Measurements from ENCODE around the gene ZFYVE1. TPM values are rescaled to one million over a fixed set of nuclear protein-coding genes. Genes with fewer than 3 reads are reported as not detected.

The ZFYVE1 gene
- total and polyA plus RNA-seq, 2 experiments from 2014 or later: 15.6 to 18.3 TPM

DNA sequence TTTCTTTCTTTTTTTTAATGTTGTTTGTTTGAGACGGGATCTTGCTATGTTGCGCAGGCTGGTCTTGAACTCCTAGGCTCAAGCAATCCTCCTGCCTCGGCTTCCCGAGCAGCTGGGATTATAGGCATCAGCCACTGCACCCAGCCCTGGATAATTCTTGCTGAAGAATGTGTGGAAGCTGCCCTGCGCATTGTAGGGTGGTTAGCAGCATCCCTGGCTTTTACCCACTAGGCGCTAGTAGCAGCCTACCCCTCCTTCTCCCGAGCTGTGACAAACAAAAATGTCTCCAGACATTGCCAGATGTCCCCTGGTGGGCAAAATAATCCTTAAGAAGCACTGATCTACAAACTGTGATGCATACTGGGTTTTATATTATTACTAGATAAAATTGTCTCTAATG, 94.0 kb downstream of the ZFYVE1 start:
- 80 to 82% methylated on average over 7 of the region's 7 CpGs for WGBS, 2 experiments (ENCODE audit: low coverage in 1 of 2, low lambda C conversion rate in 2 of 2, missing lambda C conversion rate in 2 of 2)
- in situ Hi-C loops (cut with MboI): no loop called here
- H3K36me3 ChIP-seq (ENCODE audit: low read depth): no peaks in the 10 kb centered on the region
- no peaks in the 10 kb centered on the region for H3K4me1 ChIP-seq (ENCODE audit: insufficient read depth)
- no peak overlapping the region for H3K9ac ChIP-seq
- no peak for DNase-seq
- H3F3A ChIP-seq (ENCODE audit: insufficient read depth): no peaks in the 10 kb centered on the region
- H3K27me3 ChIP-seq (replicated peaks; ENCODE audit: insufficient read depth): no peaks in the 10 kb centered on the region
- H3K4me3 ChIP-seq: no peak overlapping the region
- no peak for TF ChIP-seq EZH2 (IDR thresholded peaks at IDR 0.05; ENCODE audit: insufficient read depth, poor library complexity, severe bottlenecking)
- no peak for TF ChIP-seq EZH2phosphoT487 (IDR thresholded peaks at IDR 0.05; ENCODE audit: insufficient read depth, low read depth)
- no peak overlapping the region for H2AFZ ChIP-seq
- H3K9me2 ChIP-seq (ENCODE audit: insufficient read depth): no peaks in the 10 kb centered on the region
- H4K20me1 ChIP-seq (ENCODE audit: insufficient read depth): no peaks in the 10 kb centered on the region
- H3K27ac ChIP-seq: no peak overlapping the region
- no peak overlapping the region for H3K4me2 ChIP-seq (ENCODE audit: unreplicated experiment)
- no peaks in the 10 kb centered on the region for H3K9me3 ChIP-seq (ENCODE audit: low read depth)
- H3K79me2 ChIP-seq (ENCODE audit: insufficient read depth): peaks cover 90% of the 10 kb centered on the region

DNA sequence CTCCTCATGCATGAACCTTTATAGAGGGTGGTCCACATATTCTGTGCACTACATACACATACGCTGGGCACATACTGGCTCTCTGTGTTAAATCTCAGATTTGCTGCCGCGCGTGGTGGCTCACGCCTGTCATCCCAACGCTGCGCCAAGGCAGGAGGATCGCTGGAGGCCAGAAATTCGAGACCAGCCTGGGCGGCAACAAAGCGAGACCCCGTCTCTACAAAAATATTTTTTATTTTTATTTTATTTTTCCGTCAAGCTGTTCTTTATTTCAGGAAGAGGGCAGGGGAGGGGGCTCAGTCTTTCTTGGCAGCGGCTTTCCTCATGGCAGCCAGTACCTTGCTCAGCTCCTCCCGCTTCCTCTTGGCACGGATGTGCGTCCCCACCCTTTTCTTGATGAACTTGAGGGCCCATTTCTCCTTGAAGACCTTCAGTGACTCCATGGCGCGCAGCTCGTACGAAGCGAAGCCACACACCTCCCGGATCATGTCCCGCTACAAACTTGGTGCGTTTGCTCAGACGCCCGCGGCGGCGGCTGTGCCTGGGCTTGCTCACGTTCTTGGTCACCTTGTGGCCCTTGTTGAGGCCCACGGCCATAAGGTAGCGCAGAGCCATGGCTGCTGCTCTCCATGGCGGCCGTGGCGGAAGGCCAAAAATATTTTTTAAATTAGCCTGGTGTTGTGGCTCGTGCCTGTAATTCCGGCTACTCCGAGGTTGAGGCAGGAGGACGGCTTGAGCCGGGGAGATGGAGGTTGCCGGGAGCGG, 97.4 kb downstream of the ZFYVE1 start:
- H4K20me1 ChIP-seq (ENCODE audit: insufficient read depth): no peaks in the 10 kb centered on the region
- no peaks in the 10 kb centered on the region for H3K4me1 ChIP-seq (ENCODE audit: insufficient read depth)

DNA sequence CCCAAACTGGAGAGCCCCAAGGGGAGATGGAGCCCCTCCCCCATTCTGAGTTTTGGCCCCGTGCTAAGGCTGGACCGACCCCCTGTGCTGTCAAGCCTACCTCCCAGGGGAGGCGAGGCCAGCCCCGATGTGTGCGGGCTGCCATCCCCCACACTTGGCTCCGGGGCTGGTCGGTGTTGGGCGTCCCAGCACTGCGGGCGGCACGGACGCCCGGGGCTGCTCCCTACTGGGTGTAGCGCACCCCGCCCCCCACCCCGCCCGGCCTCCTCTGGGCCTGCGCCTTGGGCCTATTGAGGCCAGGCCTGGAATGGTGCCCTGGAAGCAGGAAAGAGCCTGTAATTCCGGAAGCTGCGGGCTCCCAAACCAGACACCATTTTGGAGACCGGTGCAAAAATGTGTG, 98.0 kb downstream of the ZFYVE1 start:
- no peaks in the 10 kb centered on the region for H3K9me2 ChIP-seq (ENCODE audit: insufficient read depth)
- WGBS, 2 experiments (ENCODE audit: low coverage in 1 of 2, low lambda C conversion rate in 2 of 2, missing lambda C conversion rate in 2 of 2): 97% methylated on average over 13 to 20 of the region's 21 CpGs
- peaks cover 60% of the 10 kb centered on the region for H3K79me2 ChIP-seq (ENCODE audit: insufficient read depth)
- TF ChIP-seq EZH2 (IDR thresholded peaks at IDR 0.05; ENCODE audit: insufficient read depth, poor library complexity, severe bottlenecking): no peak
- no peak for TF ChIP-seq EZH2phosphoT487 (IDR thresholded peaks at IDR 0.05; ENCODE audit: insufficient read depth, low read depth)
- no peak for DNase-seq
- no peaks in the 10 kb centered on the region for H4K20me1 ChIP-seq (ENCODE audit: insufficient read depth)
- no peak overlapping the region for H3K27ac ChIP-seq
- H3F3A ChIP-seq (ENCODE audit: insufficient read depth): no peaks in the 10 kb centered on the region
- H3K36me3 ChIP-seq (ENCODE audit: low read depth): no peaks in the 10 kb centered on the region
- no peaks in the 10 kb centered on the region for H3K4me1 ChIP-seq (ENCODE audit: insufficient read depth)
- H3K4me2 ChIP-seq (ENCODE audit: unreplicated experiment): no peak overlapping the region
- H3K4me3 ChIP-seq: no peak overlapping the region
- in situ Hi-C loops (cut with MboI): no loop called here
- H3K9ac ChIP-seq: no peak overlapping the region
- H2AFZ ChIP-seq: no peak overlapping the region
- no peaks in the 10 kb centered on the region for H3K9me3 ChIP-seq (ENCODE audit: low read depth)
- H3K27me3 ChIP-seq (replicated peaks; ENCODE audit: insufficient read depth): no peaks in the 10 kb centered on the region

More for the DNA sequence above, 97.4 kb downstream of the ZFYVE1 start:
- no peaks in the 10 kb centered on the region for H3K9me2 ChIP-seq (ENCODE audit: insufficient read depth)
- no peaks in the 10 kb centered on the region for H3F3A ChIP-seq (ENCODE audit: insufficient read depth)
- H3K9ac ChIP-seq: no peak overlapping the region
- H3K36me3 ChIP-seq (ENCODE audit: low read depth): no peaks in the 10 kb centered on the region
- TF ChIP-seq EZH2phosphoT487 (IDR thresholded peaks at IDR 0.05; ENCODE audit: insufficient read depth, low read depth) (no peak), EZH2 (IDR thresholded peaks at IDR 0.05; ENCODE audit: insufficient read depth, poor library complexity, severe bottlenecking) (no peak)
- no peak overlapping the region for H3K4me2 ChIP-seq (ENCODE audit: unreplicated experiment)
- no peak overlapping the region for H3K27ac ChIP-seq
- WGBS, 2 experiments (ENCODE audit: low coverage in 1 of 2, low lambda C conversion rate in 2 of 2, missing lambda C conversion rate in 2 of 2): 95% methylated on average over 42 to 43 of the region's 43 CpGs
- in situ Hi-C loops (cut with MboI): no loop called here
- no peak overlapping the region for H3K4me3 ChIP-seq
- H3K9me3 ChIP-seq (ENCODE audit: low read depth): no peaks in the 10 kb centered on the region
- H3K27me3 ChIP-seq (replicated peaks; ENCODE audit: insufficient read depth): no peaks in the 10 kb centered on the region
- no peak overlapping the region for H2AFZ ChIP-seq
- no peak for DNase-seq
- peaks cover 66% of the 10 kb centered on the region for H3K79me2 ChIP-seq (ENCODE audit: insufficient read depth)

DNA sequence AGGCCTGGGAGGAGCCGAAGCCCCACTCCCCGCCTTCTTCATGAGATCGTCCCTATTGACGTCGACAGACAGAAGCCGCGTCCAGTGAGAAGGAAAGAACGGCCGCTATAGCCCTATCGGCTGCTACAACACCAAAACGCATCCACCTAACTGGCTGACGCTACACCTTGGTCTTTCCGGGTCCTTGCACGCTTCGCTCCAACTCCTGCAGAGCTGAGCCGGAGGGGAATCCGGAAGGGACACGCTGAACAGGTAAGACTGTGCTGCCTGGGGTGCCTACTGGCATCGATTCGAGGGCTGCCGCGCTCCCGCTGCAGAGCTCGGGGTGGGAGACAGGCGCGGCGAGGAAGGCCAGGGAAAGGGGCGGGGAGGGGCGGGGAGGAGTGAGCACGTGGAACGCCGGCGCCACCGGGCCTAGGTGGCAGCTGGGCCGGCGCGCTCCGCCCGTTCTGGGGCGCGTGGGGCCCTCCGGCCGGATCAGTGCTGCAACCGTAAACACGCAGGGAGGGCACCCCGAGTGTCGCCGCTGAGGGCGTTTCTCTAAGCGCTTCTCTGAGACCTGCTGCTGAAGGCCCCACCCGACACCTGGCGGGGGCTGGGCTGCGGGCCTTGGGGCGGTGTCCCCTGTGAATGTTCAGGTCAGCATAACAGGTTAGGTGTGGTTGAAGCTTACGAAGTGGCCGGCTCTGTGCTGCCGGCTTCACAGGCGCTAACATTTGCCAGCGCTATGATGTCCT, 100.4 kb downstream of the ZFYVE1 start, which contains the start of gene DCAF4:
TSS of gene DCAF4 (plus strand) at position 173 of the 737 bp plus-strand sequence. CDS start 11,515 bp downstream, outside the sequence.
- peak within 1 kb of the TSS; percentile 91 for H3K27ac ChIP-seq
- peaks cover 4% of the 10 kb centered on the region; the same call in 1 of the 2 replicates for H3F3A ChIP-seq (ENCODE audit: insufficient read depth)
- in situ Hi-C loops (cut with MboI): no loop called here
- peak within 1 kb of the TSS; percentile 88 for H2AFZ ChIP-seq
- H3K9ac ChIP-seq: peak within 1 kb of the TSS; percentile 95
- no peaks in the 10 kb centered on the region for H4K20me1 ChIP-seq (ENCODE audit: insufficient read depth)
- H3K9me2 ChIP-seq (ENCODE audit: insufficient read depth): no peaks in the 10 kb centered on the region
- peak within 1 kb of the TSS; percentile 85 for H3K4me2 ChIP-seq (ENCODE audit: unreplicated experiment)
- 1% methylated on average over 38 to 43 of the region's 59 CpGs for WGBS, 2 experiments (ENCODE audit: low coverage in 1 of 2, low lambda C conversion rate in 2 of 2, missing lambda C conversion rate in 2 of 2)
- H3K4me1 ChIP-seq (ENCODE audit: insufficient read depth): 0 out of 2 replicates have a peak, but pooled peaks cover 4% of the 10 kb centered on the region
- H3K79me2 ChIP-seq (ENCODE audit: insufficient read depth): peaks cover 36% of the 10 kb centered on the region
- H3K9me3 ChIP-seq (ENCODE audit: low read depth): no peaks in the 10 kb centered on the region
- H3K36me3 ChIP-seq (ENCODE audit: low read depth): no peaks in the 10 kb centered on the region
- peak; percentile 100 for DNase-seq
- TF ChIP-seq EZH2 (IDR thresholded peaks at IDR 0.05; ENCODE audit: insufficient read depth, poor library complexity, severe bottlenecking) (no peak), EZH2phosphoT487 (IDR thresholded peaks at IDR 0.05; ENCODE audit: insufficient read depth, low read depth) (no peak)
- peak within 1 kb of the TSS; percentile 84 for H3K4me3 ChIP-seq
- H3K27me3 ChIP-seq (replicated peaks; ENCODE audit: insufficient read depth): no peaks in the 10 kb centered on the region
